Keratinocyte (primary cell): ENCODE measurements around the gene CPNE4. TPM values are rescaled to one million over a fixed set of nuclear protein-coding genes. Genes with fewer than 3 reads are reported as not detected.

Source experiments
- DNase-seq: peaks from one replicate; pipeline ENCODE4 v3.0.0-alpha.2; 2011; ENCODE audit warnings: low read depth, missing footprints, low spot score
- FAIRE-seq: peaks from 2 replicates; lab custom pipeline; 2011; peaks lifted over from hg19 to GRCh38; lab: Jason Lieb, UNC
- H2AFZ ChIP-seq: 2 replicates; pipeline ENCODE4 v1.6.0; 2012; ENCODE audit warnings: low read length, control low read depth, inconsistent platforms; ENCODE audit not compliant: control insufficient read depth
- H3K27ac ChIP-seq: 2 replicates; pipeline ENCODE4 v1.5.1; 2011; ENCODE audit warnings: low read length; ENCODE audit not compliant: control insufficient read depth, insufficient read depth
- H3K27me3 ChIP-seq: 3 replicates; pipeline ENCODE4 v1.6.0; 2011; ENCODE audit warnings: low read length; ENCODE audit not compliant: control insufficient read depth, insufficient read depth; ENCODE audit errors: extremely low read depth
- H3K36me3 ChIP-seq, 2 experiments: 2 replicates in 1 of 2; 3 replicates in 1 of 2; pipeline ENCODE4 v1.5.1; 2011; ENCODE audit warnings: low read length in 2 of 2, mild to moderate bottlenecking in 1 of 2; ENCODE audit not compliant: control insufficient read depth in 2 of 2, insufficient read depth in 2 of 2; ENCODE audit errors: extremely low read depth in 1 of 2
- H3K4me1 ChIP-seq: 3 replicates; pipeline ENCODE4 v1.5.1; 2011; ENCODE audit warnings: low read length; ENCODE audit not compliant: control insufficient read depth, insufficient read depth; ENCODE audit errors: extremely low read depth
- H3K4me2 ChIP-seq: 3 replicates; pipeline ENCODE4 v1.6.0; 2011; ENCODE audit warnings: low read depth, low read length; ENCODE audit not compliant: control insufficient read depth, insufficient read depth; ENCODE audit errors: extremely low read depth
- H3K4me3 ChIP-seq, 3 experiments: fragments of 200-600 bp in 1 of 3; sonication (generic) in 1 of 3; 2 replicates in 2 of 3; 3 replicates in 1 of 3; pipeline ENCODE4 v1.5.1; 2011 to 2016; ENCODE audit warnings: low read length in 3 of 3, mild to moderate bottlenecking in 3 of 3, control low read depth in 2 of 3, inconsistent platforms in 1 of 3, low read depth in 1 of 3, mixed read lengths in 1 of 3, mixed run types in 1 of 3, moderate library complexity in 1 of 3; ENCODE audit not compliant: control insufficient read depth in 2 of 3, insufficient read depth in 2 of 3; ENCODE audit errors: extremely low read depth in 1 of 3
- H3K79me2 ChIP-seq: 2 replicates; pipeline ENCODE4 v1.6.0; 2012; ENCODE audit warnings: low read length; ENCODE audit not compliant: control insufficient read depth, insufficient read depth
- H3K9ac ChIP-seq: 3 replicates; pipeline ENCODE4 v1.6.0; 2011; ENCODE audit warnings: low read length; ENCODE audit not compliant: control insufficient read depth, insufficient read depth; ENCODE audit errors: extremely low read depth
- H3K9me1 ChIP-seq: 3 replicates; pipeline ENCODE4 v1.6.0; 2011; ENCODE audit warnings: low read length; ENCODE audit not compliant: control insufficient read depth, insufficient read depth; ENCODE audit errors: extremely low read depth
- H3K9me3 ChIP-seq: 2 replicates; pipeline ENCODE4 v1.5.1; 2012; ENCODE audit warnings: low read depth, low read length; ENCODE audit not compliant: control insufficient read depth
- H4K20me1 ChIP-seq: 3 replicates; pipeline ENCODE4 v1.6.0; 2011; ENCODE audit warnings: low read length; ENCODE audit not compliant: control insufficient read depth, insufficient read depth; ENCODE audit errors: extremely low read depth
- CTCF ChIP-seq, 3 experiments: IDR thresholded peaks in 1 of 3; conservative IDR thresholded peaks in 1 of 3; optimal IDR thresholded peaks in 1 of 3; 2 replicates in 2 of 3; 3 replicates in 1 of 3; pipeline versions ENCODE3 to v1.5.1; 2011; ENCODE audit warnings: low read length in 3 of 3, mild to moderate bottlenecking in 3 of 3, moderate library complexity in 2 of 3, control low read depth in 1 of 3, inconsistent platforms in 1 of 3; ENCODE audit not compliant: insufficient read depth in 2 of 3; ENCODE audit errors: extremely low read depth in 1 of 3
- EZH2 ChIP-seq: IDR thresholded peaks from one replicate; pipeline ENCODE4 v1.6.1; 2012; ENCODE audit warnings: inconsistent platforms, mild to moderate bottlenecking, low read length, moderate library complexity
- dilution Hi-C: fragments of 300-500 bp; cut with MboI; formaldehyde crosslinking; loops from one replicate; pipeline ENCODE4 v1.7.0; 2020; ENCODE audit warnings: low sequenced_read_pairs; ENCODE audit not compliant: extremely low pct_ligation_motif_present
- polyA plus RNA-seq, 5 experiments: library from polyadenylated mRNA; depleted of rRNA in 3 of 5; stranded (reverse) in 3 of 5; stranded (forward) in 1 of 5; unstranded in 1 of 5; fragments of >200 nt; gene quantifications; 1 replicate in 1 of 5; 2 replicates in 3 of 5; 3 replicates in 1 of 5; pipeline versions ENCODE4 v1.2.1 to v1.2.3, GENCODE V29; 2011 to 2012; ENCODE audit warnings: missing spikeins in 2 of 5, low read depth in 1 of 5, low replicate concordance in 1 of 5

Gene CPNE4
- polyA plus RNA-seq, 1 donor (not counting 4 experiments of a cell fraction or from before 2014, with no cell fraction given) = 0.08 TPM

DNA sequence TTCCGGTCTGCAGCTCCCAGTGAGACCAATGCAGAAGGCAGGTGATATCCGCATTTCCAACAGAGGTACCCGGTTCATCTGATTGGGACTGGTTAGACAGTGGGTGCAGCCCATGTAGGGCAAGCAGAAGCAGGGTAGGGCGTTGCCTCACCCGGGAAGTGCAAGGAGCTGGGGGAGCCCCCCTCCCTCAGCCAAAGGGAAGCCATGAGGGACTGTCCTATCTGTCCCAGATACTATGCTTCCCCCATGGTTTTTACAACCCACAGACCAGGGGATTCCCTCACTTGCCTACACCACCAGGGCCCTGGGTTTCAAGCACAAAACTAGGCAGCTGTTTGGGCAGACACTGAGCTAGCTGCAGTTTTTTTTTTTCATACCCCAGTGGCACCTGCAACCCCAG is 71.8 kb downstream of the CPNE4 start:
- H3K9ac ChIP-seq = no peak overlapping the region
- no peaks in the 10 kb centered on the region for H3K36me3 ChIP-seq
- H3K4me2 ChIP-seq = no peak overlapping the region
- H3K4me3 ChIP-seq = no peak overlapping the region
- TF ChIP-seq CTCF (optimal IDR thresholded peaks at IDR 0.05 in 1 of 3, IDR thresholded peaks at IDR 0.05 in 1 of 3, conservative IDR thresholded peaks at IDR 0.05 in 1 of 3; ENCODE audit: extremely low read depth in 1 of 3, insufficient read depth in 2 of 3, low read length in 3 of 3) = no peak
- no peaks in the 10 kb centered on the region for H3K79me2 ChIP-seq
- dilution Hi-C loops = no loop called here
- no peak overlapping the region for H3K27ac ChIP-seq
- H3K4me1 ChIP-seq = no peaks in the 10 kb centered on the region
- no peaks in the 10 kb centered on the region for H3K27me3 ChIP-seq
- DNase-seq (no peak), FAIRE-seq (no peak)
- no peaks in the 10 kb centered on the region for H3K9me1 ChIP-seq
- H3K9me3 ChIP-seq = no peaks in the 10 kb centered on the region
- H4K20me1 ChIP-seq = no peaks in the 10 kb centered on the region
- H2AFZ ChIP-seq = no peak overlapping the region

DNA sequence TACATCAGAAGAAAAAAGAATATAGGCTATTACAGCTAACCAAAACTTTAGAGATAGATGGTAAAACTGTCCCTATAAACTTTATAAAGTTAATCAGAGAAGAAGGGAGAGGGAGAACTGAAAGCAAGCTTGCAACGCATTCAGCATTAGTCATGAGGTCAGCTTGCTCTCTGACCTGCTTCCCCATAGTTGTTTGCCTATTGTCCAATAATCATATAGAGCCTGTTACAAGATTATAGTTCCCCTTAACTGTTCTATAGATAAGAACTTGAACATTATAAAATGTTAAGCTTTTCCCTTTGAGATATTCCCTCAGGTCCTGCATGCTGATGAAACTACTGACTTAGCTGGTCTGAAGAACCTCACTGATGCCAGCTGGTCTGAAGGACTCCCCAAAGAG is 74.5 kb downstream of the CPNE4 start:
- Histone ChIP-seq H3K36me3 (no peaks in the 10 kb centered on the region), H2AFZ (no peak overlapping the region), H4K20me1 (no peaks in the 10 kb centered on the region), H3K4me2 (no peak overlapping the region), H3K27ac (no peak overlapping the region), H3K79me2 (no peaks in the 10 kb centered on the region), H3K27me3 (no peaks in the 10 kb centered on the region), H3K4me3 (no peak overlapping the region), H3K9me1 (no peaks in the 10 kb centered on the region), H3K9me3 (no peaks in the 10 kb centered on the region), H3K9ac (no peak overlapping the region), H3K4me1 (no peaks in the 10 kb centered on the region)
- no peak for TF ChIP-seq CTCF (optimal IDR thresholded peaks at IDR 0.05 in 1 of 3, IDR thresholded peaks at IDR 0.05 in 1 of 3, conservative IDR thresholded peaks at IDR 0.05 in 1 of 3; ENCODE audit: extremely low read depth in 1 of 3, insufficient read depth in 2 of 3, low read length in 3 of 3)
- no peak for TF ChIP-seq EZH2
- FAIRE-seq (no peak), DNase-seq (no peak)
- dilution Hi-C loops = no loop called here
